Vagina (tissue), 2 donors: Measurements from ENCODE around the gene SLC12A3.

ENCODE experiments used
- CTCF ChIP-seq, 3 experiments: fragments of 450-650 bp in 2 of 3; fragments of 200-600 bp in 1 of 3; sonication (generic) in 1 of 3; IDR thresholded peaks; one replicate each; pipeline ENCODE4 v1.5.1; 2017 to 2019; ENCODE audit warnings: antibody characterized with exemption in 3 of 3, mild to moderate bottlenecking in 2 of 3, moderate library complexity in 2 of 3
- POLR2AphosphoS5 ChIP-seq, 2 donors: sonication (generic); formaldehyde crosslinking; IDR thresholded peaks; one replicate each; pipeline ENCODE4 v1.9.0; 2017; ENCODE audit warnings: antibody characterized with exemption in 2 of 2, mild to moderate bottlenecking in 2 of 2, low read depth in 1 of 2; ENCODE audit not compliant: insufficient read depth in 1 of 2

GRCh38 chr16:56855946-56856345 lies 9.1 kb upstream of the SLC12A3 start:
- TF ChIP-seq CTCF (IDR thresholded peaks at IDR 0.05) = no peak
- TF ChIP-seq POLR2AphosphoS5 (IDR thresholded peaks at IDR 0.05; ENCODE audit: insufficient read depth in 1 of 2, low read depth in 1 of 2) = no peak
